Suprapubic skin (tissue), 3 donors: ENCODE measurements around the gene TVP23B.
"Not testable (repeated sequence)": the region's sequence is repeated elsewhere in the genome, so short reads cannot be mapped to it uniquely, and the experiment has no call there.

Experiments
- CTCF ChIP-seq, 2 donors: fragments of 200-600 bp in 1 of 2; fragments of 450-650 bp in 1 of 2; sonication (generic) in 1 of 2; IDR thresholded peaks; one replicate each; pipeline ENCODE4 v1.5.1; 2016 to 2019; ENCODE audit warnings: antibody characterized with exemption in 2 of 2, mild to moderate bottlenecking in 1 of 2, moderate library complexity in 1 of 2
- EP300 ChIP-seq: sonication (generic); formaldehyde crosslinking; IDR thresholded peaks from one replicate; pipeline ENCODE4 v1.6.1; 2017; ENCODE audit warnings: antibody characterized with exemption
- POLR2A ChIP-seq, 2 donors: fragments of 450-650 bp; IDR thresholded peaks; one replicate each; pipeline ENCODE4 v1.6.1; 2017; ENCODE audit warnings: antibody characterized with exemption in 2 of 2, mild to moderate bottlenecking in 2 of 2, moderate library complexity in 2 of 2

GRCh38 chr17:18781805-18782204 lies 822 bp downstream of the TVP23B start:
- TF ChIP-seq CTCF (IDR thresholded peaks at IDR 0.05); EP300; POLR2A (IDR thresholded peaks at IDR 0.05): not testable (repeated sequence)
